ENCODE measurements around the gene SELENOT. TPM values are rescaled to one million over a fixed set of nuclear protein-coding genes. Genes with fewer than 3 reads are reported as not detected.
"Not testable (repeated sequence)": the region's sequence is repeated elsewhere in the genome, so short reads cannot be mapped to it uniquely, and the experiment has no call there.

SELENOT gene
- total RNA-seq, 1 donor: 150 TPM

DNA sequence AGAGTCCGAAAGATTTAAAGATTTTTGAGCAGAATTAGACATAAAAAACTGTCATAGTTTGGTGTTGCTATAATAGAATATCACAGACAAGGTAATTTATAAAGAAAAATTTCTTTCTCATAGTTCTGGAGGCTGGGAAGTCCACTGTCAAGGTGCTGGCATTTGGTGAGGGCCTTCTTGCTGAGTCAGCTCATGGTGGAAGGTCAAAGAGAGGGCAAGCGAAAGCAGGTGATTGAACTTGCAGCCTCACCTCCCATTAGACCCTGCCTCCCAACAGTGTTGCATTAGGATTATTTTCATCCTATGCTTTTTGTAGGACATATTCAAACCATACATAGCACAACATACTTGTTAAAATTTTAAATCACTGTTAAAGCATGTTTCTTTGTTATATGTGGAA lies 9.9 kb downstream of the SELENOT start:
- H3K4me3 ChIP-seq (ENCODE audit: low read depth, low read length): no peak overlapping the region
- DNase-seq (ENCODE audit: low read depth): no peak
- no peak for TF ChIP-seq CTCF (IDR thresholded peaks at IDR 0.05; ENCODE audit: insufficient read depth, low read length)

DNA sequence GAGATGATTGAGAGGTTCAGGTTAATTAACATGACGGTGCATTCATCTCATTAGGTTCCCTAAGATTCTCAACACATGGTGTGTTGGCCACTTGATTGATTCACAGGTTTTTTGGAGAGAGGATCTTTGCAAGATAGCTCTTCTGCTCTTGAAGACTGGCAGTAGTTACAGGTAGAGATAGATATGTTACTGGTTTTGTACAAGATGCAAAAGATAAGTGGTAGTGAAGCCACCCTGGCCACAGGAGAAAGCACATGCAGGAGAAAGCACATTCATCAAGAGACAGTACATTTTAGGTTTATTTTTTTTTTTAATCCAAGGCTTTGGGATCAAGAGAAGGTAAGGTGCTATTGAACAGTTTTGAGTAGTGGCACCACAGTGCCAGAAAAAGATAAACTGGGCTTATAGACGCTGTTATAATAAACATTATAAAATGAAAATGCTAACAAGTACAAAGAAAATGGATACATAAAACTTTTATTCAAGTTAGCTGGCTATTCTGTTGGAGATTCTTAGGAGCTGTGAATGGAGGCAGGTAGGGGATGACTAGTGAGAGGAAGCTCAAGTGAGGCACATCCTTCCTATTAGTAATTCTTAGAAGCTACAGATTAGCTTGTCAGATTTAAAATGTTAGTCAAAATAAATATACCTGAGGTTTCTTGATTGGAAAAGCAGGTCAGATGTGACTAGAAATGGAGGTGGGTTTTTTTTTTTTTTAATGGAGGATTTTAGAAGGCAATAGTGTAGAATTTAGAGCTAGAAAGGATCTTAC lies 10.8 kb downstream of the SELENOT start:
- TF ChIP-seq CTCF (IDR thresholded peaks at IDR 0.05; ENCODE audit: insufficient read depth, low read length): no peak
- H3K4me3 ChIP-seq (ENCODE audit: low read depth, low read length): no peak overlapping the region
- no peak for DNase-seq (ENCODE audit: low read depth)

DNA sequence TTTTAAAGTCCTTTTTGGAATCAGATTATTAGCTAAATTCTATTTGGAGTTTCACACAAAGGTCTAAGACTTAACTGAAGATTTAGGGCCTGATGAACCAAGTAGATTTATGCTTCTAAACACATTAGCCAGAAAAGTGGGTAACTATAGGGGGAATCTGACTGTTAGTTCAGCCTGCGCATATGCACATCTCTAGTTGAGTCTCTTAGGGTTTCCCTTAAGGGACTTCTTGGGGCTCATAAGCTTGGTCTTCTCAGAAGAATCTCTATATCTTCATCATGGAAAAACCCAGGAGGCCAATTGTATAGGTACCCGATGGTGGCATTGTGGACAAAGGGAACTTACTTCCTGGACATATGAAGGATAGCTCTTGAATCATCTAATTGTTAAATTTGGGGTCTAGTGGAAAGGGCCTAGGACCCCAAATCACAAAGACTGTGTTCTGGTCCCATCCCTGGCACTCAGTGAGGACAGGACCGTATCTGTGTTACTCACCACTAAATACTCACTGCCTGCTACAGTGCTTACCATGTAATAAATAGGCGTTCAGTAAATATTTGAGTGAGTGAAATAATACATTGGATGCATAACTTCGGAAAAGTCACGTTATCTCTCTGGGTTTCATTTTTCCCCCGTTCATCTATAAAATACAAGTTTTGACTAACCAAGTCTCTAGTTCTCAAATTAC lies 17.0 kb downstream of the SELENOT start:
- H3K4me3 ChIP-seq (ENCODE audit: low read depth, low read length): no peak overlapping the region
- TF ChIP-seq CTCF (IDR thresholded peaks at IDR 0.05; ENCODE audit: insufficient read depth, low read length): no peak
- DNase-seq (ENCODE audit: low read depth): no peak

GRCh38 chr3:150622955-150623354 lies 19.8 kb downstream of the SELENOT start:
- not testable (repeated sequence) for H3K4me3 ChIP-seq (ENCODE audit: low read depth, low read length); DNase-seq (ENCODE audit: low read depth)

DNA sequence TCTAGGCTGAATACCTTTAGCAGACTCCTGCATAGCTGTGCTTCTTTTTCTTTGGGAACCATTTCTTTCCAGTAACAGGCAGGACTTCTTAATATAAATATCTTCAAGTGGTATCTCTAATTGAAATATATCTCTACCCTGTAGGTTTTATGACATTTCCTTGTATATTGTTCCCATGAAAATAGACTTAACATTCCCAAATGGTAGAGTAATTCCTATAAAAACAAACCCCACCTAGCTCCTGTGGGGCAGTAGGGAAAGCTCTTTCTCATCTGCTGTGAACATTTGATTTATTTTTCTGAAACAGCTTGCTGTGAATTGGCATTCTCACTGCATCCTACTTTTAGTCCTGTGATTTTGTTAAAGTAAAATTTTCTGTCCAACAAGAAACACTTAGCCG lies 20.8 kb downstream of the SELENOT start:
- peak; percentile 50 for DNase-seq (ENCODE audit: low read depth)
- no peak overlapping the region for H3K4me3 ChIP-seq (ENCODE audit: low read depth, low read length)
- TF ChIP-seq CTCF (IDR thresholded peaks at IDR 0.05; ENCODE audit: insufficient read depth, low read length): no peak

- TF ChIP-seq CTCF (IDR thresholded peaks at IDR 0.05; ENCODE audit: insufficient read depth, low read length): no peak
- H3K4me3 ChIP-seq (ENCODE audit: low read depth, low read length): no peak overlapping the region
- no peak for DNase-seq (ENCODE audit: low read depth)
Measured at GRCh38 chr3:150626148-150626930, 23.2 kb downstream of the SELENOT start.

- H3K4me3 ChIP-seq (ENCODE audit: low read depth, low read length): no peak overlapping the region
- no peak for TF ChIP-seq CTCF (IDR thresholded peaks at IDR 0.05; ENCODE audit: insufficient read depth, low read length)
- peak; percentile 59 for DNase-seq (ENCODE audit: low read depth)
Measured at GRCh38 chr3:150627557-150627956, 24.4 kb downstream of the SELENOT start.

All from fibroblast of the aortic adventitia (primary cell).